Activated naive CD8-positive, alpha-beta T cell treated with anti-CD3 and anti-CD28 coated beads, Interleukin-2, amount 50 U/mL, for 16 hours (primary cell): Measurements from ENCODE around the gene POU2F3.

Source experiments
- DNase-seq: peaks from one replicate; pipeline ENCODE4 v3.0.0-alpha.2; 2020; ENCODE audit warnings: low read depth, low spot score

POU2F3 gene

GRCh38 chr11:120210626-120211521, 29.1 kb upstream of the POU2F3 start, which contains the start of gene OAF:
OAF (plus strand) TSS chr11:120211032; CDS start chr11:120211280, 248 bp downstream.
- DNase-seq, result peak; percentile 39

- DNase-seq, result no peak
These were observed 28.2 kb upstream of the POU2F3 start for GRCh38 chr11:120211522-120212258.

DNA sequence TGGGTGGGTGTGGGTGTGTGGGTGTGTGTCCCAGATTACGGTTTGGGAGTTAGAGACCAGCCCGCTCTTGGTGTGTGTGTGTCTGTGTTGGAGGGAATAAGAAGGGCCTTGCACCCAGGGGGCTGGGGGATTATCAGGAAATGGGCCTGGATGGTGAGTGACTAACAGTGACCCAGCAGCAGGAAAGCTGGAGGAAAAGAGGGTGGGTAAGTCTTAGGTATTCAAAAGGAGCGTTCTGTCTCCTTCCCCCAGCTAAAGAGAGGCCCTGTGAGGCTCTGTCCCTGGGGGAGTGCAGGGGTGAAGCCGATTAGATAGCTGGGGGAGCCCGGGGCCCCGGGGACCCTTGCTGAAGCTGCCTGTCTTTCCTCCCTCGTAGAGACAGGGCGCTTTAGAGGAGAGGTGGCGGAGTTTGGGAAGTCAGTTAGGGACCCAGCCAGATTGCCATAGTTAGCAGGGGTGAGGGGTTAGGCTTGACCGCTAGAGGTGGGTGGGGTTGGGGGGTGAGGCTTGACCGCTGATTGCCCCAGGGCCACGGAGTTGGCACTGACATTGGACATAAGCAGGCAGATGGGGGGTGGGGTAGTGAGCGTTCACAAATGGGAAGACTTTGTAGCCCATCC, 27.6 kb upstream of the POU2F3 start:
- DNase-seq, result no peak

- DNase-seq, result no peak
These were observed 27.0 kb upstream of the POU2F3 start for GRCh38 chr11:120212926-120213325.

DNA sequence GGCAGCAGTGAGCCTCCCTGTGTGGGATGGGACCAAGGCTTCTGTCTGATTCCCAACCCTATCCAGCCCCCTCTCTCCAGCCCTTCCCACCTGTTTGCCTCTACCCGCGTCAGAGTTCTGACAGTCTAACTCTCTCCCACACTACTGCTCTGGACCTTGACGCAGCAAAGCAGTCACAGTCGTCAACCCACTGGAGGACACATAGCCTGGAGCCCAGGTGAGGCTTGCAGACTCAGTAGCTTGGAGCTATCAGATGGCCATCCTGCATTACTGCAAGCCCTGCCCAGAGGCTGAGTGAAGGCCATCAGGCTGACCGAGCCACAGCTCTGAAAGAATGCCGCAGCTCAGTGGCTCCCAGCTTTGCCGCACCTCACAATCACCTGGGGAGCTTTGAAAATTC, 25.4 kb upstream of the POU2F3 start:
- no peak for DNase-seq

- no peak for DNase-seq
These were observed 24.3 kb upstream of the POU2F3 start for GRCh38 chr11:120215634-120216033.

- DNase-seq, result no peak
These were observed 23.4 kb upstream of the POU2F3 start for GRCh38 chr11:120216426-120217102.

DNA sequence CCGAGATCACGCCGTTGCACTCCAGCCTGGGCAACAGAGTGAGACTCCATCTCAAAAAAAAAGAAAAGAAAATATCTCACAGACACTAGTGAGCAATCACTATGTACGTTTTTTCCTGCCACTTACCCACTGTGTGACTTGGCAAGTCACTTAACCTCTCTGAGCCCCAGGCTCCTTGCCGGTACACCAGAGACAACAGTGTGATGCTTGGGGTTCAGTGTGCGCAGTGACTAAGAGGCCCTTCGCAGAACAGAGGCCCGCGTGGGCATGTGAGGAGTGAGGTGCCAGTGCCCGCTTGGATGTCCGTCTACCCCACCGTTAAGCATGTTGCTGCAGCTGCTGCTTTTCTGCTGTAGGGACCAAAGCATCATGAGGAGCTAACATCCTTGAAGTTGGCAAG, 22.4 kb upstream of the POU2F3 start:
- no peak for DNase-seq

DNA sequence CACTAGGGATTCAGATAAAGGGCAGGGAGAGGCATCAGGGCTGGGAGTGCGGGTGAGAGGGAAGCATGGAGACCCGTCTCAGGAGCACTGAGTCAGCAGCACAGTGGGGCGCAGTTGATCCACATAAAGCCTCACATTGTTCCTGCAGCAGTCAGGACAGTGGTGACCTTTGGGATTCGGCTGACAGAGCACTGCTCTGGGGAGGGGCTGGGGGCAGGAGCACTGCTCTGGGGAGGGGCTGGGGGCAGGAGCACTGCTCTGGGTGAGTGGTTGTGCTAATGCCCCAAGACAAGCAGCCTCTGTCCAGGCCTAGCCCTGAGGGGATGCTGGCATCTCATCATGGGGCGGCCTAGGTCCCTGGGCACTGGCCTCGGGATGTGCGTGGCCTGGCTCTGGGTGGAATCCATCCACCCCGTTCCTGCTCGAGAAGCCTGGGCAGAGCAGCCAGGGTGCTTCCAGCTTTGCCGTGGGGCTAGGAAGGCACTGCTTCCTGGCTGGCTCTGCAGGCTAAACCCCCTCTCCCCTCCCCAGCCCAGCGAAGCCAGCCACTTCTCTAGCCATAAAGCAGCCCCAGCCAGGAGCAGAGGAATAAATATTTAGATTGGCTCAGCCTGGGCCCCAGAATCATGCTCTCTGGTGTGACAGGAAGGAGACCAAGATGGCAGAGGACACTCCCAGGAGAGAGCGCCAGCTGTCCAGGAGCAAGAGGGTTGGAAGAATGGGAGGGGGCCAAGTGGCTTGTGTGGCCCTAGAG, 21.8 kb upstream of the POU2F3 start:
- DNase-seq, result no peak

GRCh38 chr11:120218695-120219033, 21.3 kb upstream of the POU2F3 start:
- no peak for DNase-seq

- no peak for DNase-seq
These were observed 20.6 kb upstream of the POU2F3 start for GRCh38 chr11:120219232-120219937.

DNA sequence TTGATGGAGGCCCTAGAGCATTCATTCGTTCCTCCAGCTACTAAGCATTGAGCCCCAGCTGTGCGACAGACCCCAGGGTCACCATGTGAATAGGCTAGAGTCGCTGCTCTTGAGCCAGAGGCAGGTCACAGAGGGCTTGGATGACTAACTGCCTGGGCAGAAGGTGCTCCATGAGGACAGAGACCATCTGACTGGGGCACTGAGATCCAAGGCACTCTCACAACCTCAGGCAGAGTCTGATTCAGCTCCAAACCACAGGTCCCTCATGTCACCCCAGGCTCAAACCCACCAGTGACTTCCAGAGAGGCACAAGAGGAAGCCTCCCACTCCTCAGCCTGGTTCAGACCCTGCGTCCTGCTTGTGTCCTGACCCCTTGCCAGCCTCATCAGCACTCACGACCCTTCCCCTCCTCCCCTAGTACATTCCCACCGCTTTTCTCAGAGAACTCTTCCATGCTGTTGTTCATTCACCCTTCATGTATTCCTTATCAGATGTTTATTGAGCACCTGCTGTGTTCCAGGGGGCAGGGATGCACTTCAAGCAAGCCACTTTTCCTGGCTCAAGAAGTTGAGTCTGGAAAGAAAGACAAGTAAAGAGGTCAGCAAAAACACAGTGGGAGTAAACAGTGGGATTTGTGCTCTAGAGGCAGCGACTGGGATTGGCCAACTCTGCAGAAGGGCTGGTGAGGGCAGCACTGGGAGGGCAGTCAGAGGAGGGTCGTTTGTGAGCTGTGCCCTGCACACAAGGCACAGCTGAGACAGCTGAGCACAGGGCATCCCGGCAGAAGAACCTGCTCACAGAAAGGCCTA, 19.8 kb upstream of the POU2F3 start:
- no peak for DNase-seq

- DNase-seq, result no peak
These were observed 19.2 kb upstream of the POU2F3 start for GRCh38 chr11:120220747-120221037.

DNA sequence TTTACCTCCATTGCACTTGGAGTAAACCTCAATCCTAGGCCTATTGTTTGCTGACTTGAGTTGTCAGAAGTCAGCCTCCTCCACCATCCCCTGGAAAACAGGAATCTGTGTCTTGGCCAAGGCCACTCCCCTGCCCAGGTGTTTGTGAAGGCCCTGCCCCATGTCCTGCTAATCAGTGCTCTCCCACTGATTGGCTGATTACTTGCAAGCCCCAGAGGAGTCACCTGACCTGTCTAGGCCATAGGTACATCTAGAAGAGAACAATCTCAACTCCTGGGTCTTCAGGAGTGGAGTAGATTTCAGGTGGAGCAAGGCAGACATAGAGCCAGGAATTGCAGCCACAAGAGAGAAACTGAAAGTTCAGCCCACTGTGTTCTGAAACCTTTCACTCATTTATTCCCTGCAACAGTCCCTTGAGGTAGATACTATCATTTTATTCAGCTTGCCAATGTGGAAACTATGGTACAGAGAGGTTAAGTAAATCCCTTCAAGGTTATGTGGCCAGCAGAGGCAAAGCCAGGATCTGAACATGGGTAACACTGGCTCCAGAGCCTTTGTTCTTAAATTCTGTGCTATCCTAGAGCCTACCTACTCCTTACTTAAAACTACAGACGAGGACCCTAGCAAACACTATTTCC, 18.7 kb upstream of the POU2F3 start:
- no peak for DNase-seq

- no peak for DNase-seq
These were observed 17.0 kb upstream of the POU2F3 start for GRCh38 chr11:120222916-120223315.

GRCh38 chr11:120223793-120224192, 16.1 kb upstream of the POU2F3 start:
- DNase-seq, result no peak

- no peak for DNase-seq
These were observed 15.6 kb upstream of the POU2F3 start for GRCh38 chr11:120224361-120224760.

DNA sequence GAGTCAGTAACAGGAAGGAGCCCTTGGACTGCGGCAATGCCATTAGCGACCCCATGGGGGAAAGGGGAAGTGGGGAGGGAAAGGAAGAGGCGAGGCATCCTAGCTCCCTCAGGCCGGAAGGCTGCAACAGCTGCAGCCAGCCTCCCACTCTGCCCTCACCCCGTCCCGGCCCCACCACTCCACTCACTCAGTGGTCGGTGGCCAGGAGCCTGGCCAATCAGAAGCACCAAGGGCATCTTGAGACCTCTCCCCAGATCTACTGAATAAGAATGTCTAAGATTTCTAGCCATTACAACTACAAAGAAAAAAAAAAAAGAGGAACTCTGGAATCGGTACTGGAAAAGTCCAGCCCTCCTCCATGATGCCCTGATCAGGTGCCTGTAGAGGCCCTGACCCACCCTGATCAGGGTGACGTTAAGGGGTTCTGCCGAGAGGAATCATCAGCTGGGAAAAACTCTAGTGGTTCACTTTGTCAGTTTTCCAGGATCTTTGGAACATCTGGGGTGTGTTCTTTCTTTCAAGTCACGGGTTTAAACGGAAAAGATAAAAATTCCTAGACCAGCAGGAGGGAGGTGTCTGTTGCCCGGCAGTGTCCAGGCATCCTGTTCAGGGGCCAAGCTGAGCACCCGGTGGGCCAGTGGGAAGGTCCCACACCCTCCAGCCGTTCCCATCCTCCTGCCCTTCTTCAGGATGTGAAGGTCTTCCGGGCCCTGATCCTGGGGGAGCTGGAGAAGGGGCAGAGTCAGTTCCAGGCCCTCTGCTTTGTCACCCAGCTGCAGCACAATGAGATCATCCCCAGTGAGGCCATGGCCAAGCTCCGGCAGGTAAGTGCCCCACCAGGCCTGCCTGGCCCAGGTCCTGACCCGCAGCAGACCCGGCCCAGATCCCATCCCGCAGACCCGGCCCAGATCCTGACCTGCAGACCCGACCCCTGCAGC, 14.7 kb upstream of the POU2F3 start:
- no peak for DNase-seq
